NCI-H510A (cell line): ENCODE data around the gene IKBIP.
A peak's percentile ranks its signal among the peaks of the same experiment; 100 is the strongest.
"Not testable (repeated sequence)": the region's sequence is repeated elsewhere in the genome, so short reads cannot be mapped to it uniquely, and the experiment has no call there.

Experiments used
- DNase-seq: peaks from one replicate; lab custom pipeline; 2025; lab: John Stamatoyannopoulos, UW

The IKBIP gene, protein sequence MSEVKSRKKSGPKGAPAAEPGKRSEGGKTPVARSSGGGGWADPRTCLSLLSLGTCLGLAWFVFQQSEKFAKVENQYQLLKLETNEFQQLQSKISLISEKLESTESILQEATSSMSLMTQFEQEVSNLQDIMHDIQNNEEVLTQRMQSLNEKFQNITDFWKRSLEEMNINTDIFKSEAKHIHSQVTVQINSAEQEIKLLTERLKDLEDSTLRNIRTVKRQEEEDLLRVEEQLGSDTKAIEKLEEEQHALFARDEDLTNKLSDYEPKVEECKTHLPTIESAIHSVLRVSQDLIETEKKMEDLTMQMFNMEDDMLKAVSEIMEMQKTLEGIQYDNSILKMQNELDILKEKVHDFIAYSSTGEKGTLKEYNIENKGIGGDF

DNA sequence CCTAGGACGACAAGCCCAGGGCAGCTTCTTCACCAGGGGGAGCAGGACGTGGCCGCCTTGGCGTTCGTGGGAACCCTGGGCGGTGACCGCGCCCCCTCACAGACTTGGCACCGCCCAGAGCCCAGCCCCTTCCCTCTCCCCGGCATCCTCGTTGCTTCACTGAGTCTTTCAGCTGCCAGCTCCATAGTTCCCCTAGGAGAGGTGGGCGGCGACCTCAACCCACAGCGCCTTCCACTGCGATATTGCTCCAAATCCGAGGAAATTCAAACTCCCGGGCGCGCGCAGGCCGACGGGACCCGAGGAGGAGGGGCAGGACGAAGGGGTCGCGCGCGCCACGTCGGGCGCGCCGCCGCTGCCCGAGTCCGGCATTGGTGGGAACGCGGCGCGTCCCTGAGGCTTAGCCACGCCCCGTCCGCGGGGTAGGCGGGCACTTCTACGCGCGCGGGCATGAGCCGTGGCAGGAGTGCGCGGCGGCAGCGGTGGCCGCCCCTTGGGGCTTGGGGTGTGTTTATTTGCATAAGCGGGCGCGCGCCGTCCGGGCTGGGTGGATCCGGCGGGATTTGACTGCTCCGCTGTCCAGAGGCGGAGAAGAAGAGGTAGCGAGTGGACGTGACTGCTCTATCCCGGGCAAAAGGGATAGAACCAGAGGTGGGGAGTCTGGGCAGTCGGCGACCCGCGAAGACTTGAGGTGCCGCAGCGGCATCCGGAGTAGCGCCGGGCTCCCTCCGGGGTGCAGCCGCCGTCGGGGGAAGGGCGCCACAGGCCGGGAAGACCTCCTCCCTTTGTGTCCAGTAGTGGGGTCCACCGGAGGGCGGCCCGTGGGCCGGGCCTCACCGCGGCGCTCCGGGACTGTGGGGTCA, at the start of gene IKBIP, which contains the start of gene APAF1:
Gene IKBIP (minus strand): TSS at position 77 of the 860 bp plus-strand sequence. CDS start 87 bp downstream, outside the sequence.
Gene APAF1 (plus strand): TSS at position 579 of the 860 bp plus-strand sequence. CDS start 3,070 bp downstream, outside the sequence.
- DNase-seq = peak; percentile 76

DNA sequence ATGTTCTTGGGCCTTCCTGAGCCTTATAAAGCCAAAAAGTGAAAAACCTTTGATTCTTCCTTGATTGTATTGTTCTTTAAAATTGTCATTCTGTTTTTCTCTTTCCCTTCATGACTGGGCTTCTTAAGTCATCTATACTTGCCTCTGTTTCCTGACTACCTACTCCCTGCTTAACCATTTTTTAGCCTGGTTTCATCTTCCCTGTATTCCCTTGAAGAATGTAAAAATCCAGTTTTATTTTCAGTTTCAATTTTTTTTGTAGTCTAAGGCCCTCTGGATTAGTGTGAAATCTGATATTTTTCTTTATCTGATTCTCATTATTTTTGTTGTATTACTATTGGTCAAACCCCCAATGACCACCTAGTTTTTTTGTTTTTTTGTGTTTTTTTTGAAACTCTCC, 46.8 kb upstream of the IKBIP start:
- DNase-seq = no peak

DNA sequence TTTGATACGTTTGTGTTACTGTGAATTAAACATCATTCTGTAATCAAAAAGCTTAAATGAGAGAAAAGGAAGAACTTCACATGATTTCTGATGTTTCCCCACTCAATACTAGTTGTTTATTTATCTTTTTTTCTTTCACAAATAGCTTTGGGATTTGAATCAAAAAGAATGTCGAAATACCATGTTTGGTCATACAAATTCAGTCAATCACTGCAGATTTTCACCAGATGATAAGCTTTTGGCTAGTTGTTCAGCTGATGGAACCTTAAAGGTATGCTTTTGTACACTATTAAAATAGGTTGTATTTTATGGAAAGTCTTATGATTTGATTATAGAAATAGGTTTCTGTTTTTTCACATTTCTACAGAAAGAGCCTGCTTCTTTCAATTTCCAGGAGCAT, 42.0 kb upstream of the IKBIP start:
- no peak for DNase-seq

DNA sequence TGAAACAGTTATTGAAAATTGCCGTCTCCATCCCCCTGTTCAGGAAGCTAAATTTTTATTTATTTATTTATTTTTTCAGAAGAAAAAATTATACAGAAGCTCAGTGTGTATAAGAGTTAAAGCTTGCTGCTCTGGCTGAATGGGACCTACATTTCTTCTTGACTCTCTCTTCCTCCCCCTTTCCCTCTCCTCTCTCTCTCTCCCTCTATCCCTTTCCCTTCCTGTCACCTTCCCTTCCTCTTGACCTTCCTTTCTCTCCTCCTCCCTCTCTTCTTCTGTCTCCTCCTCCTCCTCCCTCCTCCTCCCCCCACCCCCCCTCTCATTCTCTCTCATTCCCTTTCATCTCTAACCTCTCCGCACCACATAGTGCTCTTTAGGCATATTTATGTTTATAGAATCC, 39.6 kb upstream of the IKBIP start:
- DNase-seq = no peak

DNA sequence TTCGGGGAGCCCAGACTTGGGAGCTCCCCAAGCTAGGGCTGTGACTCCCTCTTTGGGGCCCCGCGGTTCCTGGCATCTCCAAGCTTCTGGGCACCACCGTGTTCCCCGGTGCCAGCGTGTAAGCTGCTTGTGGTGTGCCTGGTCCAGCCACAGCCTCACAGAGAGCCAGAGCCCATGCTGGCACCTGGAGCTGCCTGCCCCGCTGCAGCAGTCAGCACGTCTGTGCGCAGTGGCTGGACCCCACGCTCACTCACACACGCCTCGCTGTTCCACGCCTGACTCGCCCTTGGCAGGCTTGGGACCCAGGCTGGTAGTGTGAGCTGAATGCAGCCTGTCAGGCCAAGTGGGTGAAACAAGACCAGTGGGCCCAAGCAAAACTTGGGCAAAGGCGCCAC, 35.0 kb upstream of the IKBIP start:
- DNase-seq = no peak

DNA sequence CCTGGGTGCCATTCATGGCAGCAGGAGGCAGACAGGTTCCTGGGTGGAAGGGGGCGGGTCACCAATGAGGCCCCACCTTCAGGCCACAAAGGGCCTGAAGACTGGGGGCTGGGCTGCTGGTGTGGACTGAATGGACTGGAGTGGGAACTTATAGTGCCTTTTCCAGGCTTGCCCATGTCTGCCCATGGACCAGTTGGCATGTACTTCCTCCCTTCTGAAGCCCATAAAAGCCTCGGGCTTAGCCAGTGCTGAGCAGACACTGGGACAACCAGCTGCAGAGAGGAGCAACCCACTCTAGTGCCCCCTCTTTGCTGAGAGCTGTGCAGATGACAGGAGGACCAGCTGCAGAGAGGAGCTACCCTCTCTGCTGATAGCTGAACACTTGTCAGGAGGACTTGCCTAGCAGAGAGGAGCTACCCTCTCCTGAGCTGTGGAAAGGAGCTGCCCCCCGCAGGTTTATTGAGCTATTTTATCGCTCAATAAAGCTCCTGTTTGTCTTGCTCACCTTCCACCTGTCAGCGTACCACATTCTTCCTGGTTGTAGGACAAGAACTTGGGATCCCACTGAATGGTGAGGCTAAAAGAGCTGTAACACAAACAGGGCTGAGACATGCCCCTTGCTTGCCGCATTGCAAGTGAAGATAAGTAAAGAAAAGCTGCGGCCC, 34.5 kb upstream of the IKBIP start:
- no peak for DNase-seq

DNA sequence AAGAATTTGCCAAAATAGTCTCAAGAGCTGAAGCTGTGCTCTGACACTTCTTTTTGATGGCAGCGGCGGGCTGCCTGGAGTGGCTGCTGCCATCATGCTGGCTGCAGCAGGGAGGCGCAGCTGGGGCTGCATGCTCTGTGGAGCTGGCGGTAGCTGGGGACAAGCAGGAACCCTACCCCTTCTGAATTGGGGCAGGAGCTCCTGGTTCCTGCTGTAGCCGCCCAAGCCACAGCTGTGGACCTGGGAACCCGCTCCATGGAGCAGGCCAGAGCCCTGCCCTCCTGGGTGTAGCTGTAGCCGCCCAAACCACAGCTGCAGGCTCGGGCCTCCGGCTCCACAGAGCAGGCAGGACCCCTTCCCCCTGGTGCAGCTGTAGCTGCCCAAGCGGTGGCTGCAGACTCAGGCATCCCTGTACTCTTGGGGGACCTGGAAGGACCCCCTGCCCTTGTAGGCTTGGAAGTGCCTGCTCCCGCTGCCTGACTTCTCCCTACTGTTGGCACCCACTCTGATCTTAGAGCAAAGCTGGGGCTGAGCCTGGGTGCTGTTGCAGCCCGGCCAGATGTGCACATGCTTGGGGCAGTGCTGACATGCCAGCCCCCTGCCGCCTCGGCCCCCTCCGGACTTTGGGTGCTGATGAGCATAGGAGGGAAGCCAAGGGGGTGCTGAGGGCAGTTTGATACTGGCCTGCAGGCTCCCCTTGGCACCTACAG, 33.8 kb upstream of the IKBIP start:
- no peak for DNase-seq

DNA sequence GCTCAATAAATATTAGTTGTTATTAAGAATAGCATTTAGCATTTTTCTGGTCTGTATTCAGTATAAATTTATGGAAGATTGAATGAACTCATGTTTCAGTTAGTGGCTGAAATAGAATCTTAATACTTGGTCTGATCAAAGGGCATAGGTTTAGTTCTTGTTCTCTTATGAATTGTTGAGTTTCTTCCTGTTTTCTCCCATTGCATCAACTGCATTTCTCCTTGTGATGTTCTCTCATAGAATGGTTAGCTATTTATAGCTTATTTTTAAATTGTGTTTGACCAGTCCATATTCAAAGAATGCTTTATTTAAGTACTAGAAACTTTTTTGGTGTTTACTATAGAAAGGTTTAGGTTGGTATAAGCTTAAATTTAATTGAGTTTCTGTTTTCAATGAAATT, 30.3 kb upstream of the IKBIP start:
- DNase-seq = no peak

DNA sequence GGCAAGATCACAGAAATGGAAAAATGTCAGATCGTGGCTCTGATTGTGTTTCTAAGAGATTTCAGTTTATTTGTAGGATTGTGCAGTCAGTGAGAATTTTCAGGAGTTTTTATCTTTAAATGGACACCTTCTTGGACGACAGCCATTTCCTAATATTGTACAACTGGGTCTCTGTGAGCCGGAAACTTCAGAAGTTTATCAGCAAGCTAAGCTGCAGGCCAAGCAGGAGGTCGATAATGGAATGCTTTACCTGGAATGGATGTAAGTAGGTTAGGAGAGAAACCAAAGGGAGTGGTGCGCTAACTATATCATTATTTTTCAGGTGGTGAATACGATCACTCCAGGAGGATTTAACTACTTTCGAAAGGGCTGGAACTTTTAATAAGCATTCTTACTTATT, 26.9 kb upstream of the IKBIP start:
- DNase-seq = no peak

DNA sequence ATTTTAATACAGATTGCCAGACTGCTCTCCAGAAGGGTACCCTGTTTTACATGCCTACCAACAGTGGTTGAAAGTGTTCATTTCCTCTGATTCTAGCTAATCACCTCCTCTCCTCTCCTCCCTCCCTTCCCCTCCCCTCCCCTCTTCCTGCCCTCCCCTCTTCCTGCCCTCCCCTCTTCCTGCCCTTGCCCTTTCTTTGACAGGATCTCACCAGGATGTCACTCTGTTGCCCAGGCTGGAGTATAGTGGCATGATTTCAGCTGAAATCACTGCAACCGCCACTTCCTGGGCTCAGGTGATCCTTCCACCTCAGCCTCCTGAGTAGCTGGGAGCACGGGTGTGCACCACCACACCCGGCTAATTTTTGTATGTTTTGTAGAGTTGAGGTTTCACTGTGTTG, 25.2 kb upstream of the IKBIP start:
- no peak for DNase-seq

DNA sequence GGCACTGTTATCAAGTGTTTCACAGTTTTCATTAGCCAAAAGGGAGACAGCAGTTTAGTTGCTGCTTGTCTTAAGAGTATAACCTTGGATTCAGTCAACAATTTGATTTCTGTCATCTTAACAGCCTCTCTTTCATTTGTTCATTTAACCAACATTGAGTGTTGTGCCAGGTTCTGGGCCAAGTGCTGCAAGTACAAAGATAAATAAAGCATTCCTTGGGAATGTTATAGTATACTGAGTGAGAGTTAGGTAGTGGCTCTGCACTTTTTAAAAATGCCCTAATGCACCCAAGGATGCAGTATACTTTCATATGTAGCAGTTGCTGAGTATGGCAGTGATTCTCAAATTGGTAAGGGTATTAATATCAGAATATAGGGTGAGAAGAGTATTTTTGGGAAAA, 15.9 kb upstream of the IKBIP start:
- DNase-seq = no peak

DNA sequence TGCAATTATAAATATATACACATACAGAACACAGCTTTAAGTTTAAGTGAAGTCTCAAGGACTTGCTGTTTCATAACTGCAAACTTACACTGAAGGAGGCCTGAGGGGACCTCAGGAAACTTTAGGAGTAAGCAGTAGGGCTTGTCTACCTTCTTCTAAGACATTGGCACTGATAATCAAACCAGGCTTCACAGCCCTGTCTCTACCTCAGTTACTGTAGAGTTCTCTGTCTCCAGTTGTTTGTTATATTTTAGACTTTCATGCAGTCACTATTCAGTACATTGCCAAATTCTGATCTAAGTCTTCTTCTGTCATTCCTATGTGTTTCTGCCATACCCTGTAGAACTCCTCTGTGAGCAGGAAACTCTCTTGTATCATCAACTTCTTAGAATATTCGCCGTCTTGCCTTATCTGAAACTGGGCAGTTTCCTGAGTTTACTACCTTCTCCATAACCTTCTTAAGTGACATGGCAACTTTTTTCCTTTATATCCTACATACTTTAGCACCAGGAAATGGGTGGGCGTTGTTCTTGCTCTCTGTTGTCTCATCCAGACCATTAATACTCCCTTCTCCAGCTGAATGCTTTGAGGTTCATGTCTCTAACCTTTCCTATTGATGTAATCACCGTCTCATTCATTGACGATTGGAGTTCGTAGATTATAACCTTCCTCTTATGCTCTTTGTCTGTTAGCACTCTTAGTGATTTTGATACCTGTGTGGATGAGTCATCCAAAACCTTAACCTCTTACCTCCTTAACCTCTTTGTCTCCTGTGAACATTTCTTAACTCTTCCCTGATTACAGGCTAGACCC, 11.9 kb upstream of the IKBIP start:
- DNase-seq = no peak

DNA sequence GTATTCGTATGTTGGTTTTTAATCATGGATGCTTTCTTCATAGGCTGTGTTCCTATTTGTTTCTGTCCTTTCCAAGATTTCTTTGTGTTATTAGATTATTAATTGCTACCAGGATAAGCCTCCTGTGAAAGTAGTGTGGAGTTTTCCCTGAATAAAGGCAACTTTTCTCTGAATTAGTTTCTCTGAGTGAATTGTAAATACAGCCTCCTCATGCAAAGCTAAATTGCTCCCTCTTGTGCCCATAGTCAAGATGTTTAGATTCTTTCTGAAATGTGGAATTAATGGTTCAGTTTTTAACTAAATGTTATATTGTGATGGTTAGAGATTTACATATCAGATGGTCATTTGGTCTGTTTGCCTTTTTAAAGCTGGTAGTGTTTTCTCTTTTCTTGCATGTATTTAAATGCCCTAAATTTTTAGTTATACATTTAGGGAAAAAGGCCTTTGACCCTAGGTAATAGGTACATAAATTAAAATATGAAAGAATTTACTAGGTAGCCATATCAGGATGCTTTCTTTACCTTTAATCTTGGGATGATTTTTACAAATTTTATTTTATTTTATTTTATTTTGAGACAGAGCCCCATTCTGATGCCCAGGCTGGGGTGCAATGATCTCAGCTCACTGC, 9.4 kb upstream of the IKBIP start:
- no peak for DNase-seq

DNA sequence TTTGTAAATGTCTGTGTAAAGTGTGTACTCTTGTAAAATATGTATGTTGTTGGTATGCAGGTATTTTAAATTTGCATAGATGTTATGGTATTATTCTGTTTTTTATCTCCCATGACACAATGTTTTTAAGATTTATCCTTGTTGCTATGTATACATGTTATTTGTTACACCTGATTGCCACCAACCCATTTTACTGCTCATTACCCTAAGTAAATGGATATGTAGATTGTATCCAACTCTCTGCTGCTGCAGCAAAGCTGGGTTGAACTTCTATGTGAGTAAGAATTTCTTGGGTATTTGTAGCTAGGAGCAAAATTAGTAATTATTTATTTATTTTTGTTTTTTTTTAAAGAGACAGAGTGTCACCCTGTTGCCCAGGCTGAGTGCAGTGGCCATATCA, 6.7 kb upstream of the IKBIP start:
- DNase-seq = no peak

DNA sequence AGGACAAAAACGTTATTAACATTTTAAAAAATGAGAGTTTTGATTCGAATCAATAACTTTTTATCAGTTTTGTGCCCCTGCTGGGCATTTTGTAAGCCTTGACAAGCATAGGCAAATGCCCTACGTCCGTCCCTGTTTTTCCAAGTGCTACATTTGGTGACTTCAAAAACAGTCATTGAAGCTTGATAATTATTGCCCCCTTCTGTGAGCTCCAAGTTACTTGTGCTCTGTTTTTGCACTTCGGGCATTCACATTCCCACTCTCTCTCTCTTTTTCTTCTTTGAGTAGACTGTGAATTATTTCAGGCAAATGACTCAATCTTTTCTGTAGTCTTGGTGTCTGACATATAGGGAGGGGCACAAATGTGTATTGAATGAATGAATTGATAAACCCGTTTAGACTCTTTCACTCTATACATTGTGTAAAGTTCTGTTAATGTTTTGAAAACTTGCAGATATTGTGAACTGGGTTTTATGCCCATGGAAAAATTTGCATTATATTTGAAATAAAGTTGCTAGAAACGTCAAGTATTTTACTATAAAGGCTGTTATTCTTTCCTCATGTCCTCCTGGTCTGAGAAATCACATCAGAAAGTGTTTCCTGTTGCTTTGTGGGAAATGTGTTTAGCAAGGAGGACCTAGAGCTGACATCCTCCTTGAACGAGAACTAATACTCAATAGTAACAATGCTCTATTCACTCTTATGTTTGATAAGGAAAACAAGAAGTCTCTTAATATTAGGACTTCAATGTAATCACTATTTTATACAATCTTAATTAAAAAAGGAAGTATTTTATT, 1.9 kb upstream of the IKBIP start:
- DNase-seq = no peak

DNA sequence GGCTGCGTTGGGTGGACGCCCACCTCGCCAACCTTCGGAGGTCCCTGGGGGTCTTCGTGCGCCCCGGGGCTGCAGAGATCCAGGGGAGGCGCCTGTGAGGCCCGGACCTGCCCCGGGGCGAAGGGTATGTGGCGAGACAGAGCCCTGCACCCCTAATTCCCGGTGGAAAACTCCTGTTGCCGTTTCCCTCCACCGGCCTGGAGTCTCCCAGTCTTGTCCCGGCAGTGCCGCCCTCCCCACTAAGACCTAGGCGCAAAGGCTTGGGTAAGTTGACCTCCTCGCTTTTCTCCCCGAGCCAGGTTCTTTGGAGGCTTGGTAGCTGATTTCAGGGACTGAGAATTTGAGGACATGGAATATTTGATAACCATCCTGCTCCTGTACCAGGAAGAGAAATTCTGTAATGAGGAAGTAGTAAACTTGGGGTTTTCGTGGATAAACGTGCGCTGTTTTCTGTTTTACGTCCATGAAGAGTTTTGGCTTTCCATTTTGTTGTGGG, 1.0 kb upstream of the IKBIP start:
- DNase-seq = no peak

DNA sequence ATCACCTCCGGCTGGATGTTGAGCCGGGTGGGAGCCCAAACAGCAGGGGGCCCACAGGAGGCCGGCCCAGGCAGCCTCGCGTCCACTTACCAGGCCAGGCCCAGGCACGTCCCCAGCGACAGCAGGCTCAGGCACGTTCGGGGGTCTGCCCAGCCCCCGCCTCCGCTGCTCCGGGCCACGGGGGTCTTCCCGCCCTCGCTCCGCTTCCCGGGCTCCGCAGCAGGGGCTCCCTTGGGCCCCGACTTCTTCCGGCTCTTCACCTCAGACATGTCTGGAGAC, 216 bp downstream of the IKBIP start:
- no peak for DNase-seq

DNA sequence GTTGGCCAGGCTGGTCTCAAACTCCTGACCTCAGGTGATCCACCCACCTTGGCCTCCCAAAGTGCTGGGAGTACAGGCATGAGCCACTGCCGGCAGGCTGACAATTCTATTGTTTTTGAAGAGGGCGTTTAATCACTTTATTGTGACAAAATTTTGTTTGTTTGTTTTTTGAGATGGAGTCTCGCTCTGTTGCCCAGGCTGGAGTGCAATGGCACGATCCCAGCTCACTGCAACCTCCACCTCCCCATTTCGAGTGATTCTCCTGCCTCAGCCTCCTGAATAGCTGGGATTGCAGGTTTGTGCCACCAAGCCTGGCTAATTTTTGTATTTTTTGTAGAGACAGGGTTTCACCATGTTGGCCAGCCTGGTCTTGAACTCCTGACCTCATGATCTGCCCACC, 1.8 kb downstream of the IKBIP start:
- not testable (repeated sequence) for DNase-seq

DNA sequence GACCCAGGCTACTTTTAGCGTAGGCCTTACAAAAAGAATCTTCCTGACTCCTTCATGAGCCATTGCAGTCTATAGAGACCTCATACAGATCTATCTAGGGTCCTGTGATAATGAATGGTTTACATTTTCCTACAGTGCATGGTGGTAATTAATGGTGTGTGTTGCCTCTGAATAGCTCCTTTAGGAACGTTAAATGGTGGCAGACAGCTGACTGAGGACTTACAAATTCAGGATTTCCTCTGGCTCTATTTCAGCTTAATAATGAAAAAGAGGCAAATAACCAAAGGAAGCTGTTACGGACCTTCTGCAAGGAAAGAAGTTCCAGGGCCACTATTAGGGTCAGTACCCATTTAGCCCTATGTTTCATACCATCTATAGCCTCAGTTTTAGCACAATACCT, 5.1 kb downstream of the IKBIP start:
- no peak for DNase-seq

DNA sequence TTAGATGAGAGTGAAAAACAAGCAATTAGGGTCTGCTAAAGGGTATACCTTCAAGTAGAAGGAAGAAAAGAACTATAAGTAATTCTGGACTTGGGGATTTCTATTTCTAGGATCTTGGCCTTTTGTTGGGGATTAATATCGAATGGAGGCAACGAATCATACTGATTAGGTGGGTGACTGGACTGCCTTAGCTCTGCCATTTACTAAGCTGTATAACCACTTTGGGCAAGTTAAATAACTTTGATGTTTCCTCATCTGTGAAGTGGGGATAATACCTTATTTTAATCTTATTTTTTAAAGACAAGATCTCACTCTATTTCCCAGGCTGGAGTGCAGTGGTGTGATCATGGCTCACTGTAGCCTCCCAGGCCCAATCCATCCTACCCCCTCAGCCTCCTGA, 6.6 kb downstream of the IKBIP start:
- no peak for DNase-seq
